Fibroblast of skin of left biceps (primary cell): ENCODE results near the gene RSPH9.
A peak's percentile ranks its signal among the peaks of the same experiment; 100 is the strongest.

Experiments used
- DNase-seq, 2 experiments: peaks; one replicate each; pipeline ENCODE4 v3.0.0-alpha.2; 2013; ENCODE audit warnings: low read depth in 2 of 2

Gene RSPH9, protein sequence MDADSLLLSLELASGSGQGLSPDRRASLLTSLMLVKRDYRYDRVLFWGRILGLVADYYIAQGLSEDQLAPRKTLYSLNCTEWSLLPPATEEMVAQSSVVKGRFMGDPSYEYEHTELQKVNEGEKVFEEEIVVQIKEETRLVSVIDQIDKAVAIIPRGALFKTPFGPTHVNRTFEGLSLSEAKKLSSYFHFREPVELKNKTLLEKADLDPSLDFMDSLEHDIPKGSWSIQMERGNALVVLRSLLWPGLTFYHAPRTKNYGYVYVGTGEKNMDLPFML

DNA sequence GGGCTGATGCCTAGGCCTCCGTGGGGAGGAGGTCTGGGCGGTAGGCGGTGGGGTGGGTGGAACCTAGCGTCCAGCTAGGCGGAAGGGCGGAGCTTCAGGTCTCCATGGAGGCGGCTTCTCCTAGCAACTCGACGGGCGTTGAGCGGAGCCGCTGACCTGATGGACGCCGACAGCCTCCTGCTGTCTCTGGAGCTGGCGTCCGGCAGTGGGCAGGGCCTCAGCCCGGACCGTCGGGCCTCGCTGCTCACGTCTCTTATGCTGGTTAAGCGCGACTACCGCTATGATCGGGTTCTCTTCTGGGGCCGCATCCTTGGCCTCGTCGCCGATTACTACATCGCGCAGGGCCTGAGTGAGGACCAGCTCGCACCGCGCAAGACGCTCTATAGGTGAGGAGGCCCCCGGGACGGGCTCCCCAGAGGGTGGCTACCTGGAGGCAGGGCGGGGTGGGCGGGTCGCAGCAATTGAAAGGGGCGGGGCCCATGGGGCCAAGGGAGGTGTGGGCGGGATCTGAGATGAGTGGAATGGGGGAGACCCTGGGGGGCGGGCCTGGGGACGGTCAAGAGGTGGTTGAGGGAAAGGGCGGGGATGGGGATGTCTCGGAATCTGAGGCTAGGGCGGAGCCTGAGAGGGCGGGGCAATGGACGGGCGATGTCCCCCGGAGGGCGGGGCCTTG lies at the start of gene RSPH9:
TSS of gene RSPH9 (plus strand) at position 97 of the 673 bp plus-strand sequence. CDS start at position 160, 63 bp downstream.
- no peak for DNase-seq

DNA sequence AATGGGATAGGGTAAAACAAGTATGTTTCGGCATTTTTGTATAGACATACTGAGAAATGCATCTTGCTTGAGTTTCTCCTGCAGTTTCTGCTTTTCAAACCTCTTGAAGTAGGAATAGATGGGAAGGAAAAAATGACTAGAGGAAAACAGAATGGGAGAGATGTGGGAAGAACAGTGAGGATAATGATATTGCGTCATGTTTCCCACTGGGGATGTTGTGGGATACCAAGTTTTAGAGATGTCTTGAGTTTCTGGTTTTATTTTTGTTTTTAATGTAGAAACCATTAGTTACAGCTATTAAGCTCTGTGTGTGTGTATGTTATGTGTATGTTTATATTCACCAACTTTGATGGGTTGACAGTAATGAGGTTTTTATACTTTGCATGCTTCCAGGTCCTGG lies 44.2 kb upstream of the RSPH9 start:
- DNase-seq: no peak

DNA sequence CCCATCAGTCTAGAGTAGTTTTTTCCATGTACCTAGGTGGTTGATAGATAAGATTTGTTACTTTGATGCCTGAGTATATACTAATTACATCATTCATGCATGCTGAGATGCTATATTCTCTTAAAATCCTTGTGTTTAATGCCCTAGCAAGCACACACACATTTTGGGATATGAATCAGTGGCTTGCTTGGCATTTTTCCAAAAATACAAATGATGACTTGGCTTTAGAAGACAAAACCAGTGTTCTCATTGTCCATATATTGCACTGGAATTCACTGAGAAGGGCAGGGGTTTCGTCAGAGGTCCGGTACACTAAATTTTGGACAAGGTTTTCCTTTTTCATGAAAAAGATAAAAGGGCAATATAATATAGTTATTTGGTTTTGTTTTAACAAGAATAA lies 40.7 kb upstream of the RSPH9 start:
- peak; percentile 41 to 48 for DNase-seq

DNA sequence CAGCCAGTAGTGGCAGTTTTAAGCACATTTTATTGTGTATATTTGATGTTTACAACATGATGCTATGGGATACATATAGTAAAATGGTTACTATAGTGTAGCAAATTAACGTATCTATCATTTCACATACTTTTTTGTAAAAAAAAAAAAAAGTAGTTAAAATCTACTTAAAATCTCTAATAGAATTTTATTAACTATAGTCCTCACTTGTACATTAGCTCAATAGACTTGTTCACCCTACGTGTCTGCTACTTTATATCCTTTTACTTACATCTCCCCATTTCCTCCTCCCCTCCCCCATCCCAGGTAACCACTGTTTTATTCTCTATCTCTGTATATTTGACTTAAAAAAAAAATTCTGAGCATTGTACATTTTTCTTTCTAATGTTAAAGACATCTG lies 38.8 kb upstream of the RSPH9 start:
- DNase-seq: no peak

DNA sequence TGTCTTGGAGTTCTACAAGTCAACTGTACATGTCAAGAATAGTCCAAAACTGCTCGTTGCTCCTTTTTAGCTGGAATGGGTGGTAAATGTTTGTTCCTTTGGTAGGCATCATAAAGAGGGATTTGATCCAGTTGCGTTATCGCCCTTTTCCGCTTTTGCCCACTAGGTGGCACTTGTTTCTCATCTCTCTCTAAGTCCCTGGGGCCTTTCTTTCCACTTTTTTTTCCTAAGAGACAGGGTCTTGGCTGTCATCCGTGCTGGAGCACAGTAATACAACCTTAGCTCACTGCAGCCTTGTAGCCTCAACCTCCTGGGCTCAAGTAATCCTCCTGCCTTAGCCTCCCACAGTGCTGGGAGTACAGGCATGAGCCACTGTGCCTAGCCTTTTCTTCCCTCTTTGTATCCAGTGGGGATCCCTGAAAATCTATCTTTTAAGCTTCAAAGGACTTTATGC lies 36.5 kb upstream of the RSPH9 start:
- DNase-seq: peak in 1 of 2 experiments; percentile 53

DNA sequence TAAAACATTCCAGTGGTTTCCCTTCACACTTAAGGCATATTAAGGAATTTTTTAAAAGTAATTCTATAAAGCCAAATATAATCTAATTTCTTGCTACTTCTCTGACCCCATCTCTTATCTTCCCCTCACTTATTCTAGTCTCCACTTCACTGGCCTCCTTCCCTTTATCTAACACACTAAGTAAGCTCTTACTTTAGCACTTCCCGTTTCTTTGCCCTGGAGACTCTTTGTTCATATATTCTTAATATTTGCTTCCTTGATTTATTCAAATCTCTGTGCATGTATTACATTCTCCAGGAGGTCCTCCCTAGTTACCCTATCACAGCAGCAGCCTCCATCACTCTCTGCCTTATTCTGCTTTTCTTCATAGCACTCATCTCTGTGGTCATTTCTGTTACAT lies 36.0 kb upstream of the RSPH9 start:
- no peak for DNase-seq

DNA sequence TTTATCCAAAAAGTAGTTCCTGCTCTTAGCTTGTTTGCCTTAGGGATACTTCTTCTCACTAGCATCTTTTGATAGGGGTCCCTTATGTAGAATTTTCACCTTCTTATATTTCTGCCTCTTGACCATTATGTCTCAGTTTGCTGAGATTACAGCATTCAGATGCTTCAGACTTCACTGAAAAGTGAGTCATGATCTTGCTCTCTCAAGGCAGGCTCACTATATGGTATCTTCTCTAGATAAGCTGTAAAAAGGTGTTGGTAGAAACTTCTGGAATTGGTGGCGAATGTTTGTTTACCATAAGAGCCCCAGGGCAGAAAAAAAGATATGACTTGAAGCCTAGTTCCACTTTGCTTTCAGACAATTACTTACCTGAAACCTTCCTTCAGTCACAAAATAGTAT lies 35.4 kb upstream of the RSPH9 start:
- DNase-seq: no peak

DNA sequence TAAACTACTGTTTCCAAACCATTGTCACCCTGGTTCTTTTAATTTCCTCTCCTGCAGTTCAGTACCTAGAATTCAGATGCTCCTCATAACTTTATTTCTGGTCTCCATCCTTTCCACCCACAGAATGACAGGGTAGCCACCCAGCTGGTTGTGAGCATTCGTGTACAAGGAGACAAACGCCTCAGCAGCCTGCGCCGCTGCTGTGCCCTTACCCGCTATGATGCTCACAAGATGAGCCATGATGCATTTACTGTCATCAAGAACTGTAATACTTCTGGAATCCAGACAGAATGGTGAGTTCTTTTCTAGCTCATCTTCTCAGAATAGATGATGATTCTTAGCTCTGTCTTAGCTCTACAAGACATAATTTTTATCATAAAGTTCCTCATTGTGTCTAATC lies 34.4 kb upstream of the RSPH9 start:
- no peak for DNase-seq

DNA sequence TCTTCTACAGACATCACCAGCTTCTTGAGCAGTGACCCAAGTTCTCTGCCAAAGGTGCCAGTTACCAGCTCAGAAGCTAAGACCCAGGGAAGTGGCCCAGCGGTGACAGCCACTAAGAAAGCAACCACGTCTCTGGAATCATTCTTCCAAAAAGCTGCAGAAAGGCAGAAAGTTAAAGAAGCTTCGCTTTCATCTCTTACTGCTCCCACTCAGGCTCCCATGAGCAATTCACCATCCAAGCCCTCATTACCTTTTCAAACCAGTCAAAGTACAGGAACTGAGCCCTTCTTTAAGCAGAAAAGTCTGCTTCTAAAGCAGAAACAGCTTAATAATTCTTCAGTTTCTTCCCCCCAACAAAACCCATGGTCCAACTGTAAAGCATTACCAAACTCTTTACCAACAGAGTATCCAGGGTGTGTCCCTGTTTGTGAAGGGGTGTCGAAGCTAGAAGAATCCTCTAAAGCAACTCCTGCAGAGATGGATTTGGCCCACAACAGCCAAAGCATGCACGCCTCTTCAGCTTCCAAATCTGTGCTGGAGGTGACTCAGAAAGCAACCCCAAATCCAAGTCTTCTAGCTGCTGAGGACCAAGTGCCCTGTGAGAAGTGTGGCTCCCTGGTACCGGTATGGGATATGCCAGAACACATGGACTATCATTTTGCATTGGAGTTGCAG lies 31.0 kb upstream of the RSPH9 start:
- no peak for DNase-seq

DNA sequence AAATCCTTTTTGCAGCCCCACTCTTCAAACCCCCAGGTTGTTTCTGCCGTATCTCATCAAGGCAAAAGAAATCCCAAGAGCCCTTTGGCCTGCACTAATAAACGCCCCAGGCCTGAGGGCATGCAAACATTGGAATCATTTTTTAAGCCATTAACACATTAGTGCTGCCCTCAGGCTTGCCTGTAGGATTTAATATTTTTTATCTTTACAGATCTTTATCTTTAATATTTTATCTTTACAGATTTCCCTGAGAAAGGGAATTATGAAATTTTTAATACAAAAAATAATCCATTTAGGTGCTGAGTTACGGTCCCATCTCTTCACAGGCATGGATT lies 30.5 kb upstream of the RSPH9 start:
- no peak for DNase-seq

DNA sequence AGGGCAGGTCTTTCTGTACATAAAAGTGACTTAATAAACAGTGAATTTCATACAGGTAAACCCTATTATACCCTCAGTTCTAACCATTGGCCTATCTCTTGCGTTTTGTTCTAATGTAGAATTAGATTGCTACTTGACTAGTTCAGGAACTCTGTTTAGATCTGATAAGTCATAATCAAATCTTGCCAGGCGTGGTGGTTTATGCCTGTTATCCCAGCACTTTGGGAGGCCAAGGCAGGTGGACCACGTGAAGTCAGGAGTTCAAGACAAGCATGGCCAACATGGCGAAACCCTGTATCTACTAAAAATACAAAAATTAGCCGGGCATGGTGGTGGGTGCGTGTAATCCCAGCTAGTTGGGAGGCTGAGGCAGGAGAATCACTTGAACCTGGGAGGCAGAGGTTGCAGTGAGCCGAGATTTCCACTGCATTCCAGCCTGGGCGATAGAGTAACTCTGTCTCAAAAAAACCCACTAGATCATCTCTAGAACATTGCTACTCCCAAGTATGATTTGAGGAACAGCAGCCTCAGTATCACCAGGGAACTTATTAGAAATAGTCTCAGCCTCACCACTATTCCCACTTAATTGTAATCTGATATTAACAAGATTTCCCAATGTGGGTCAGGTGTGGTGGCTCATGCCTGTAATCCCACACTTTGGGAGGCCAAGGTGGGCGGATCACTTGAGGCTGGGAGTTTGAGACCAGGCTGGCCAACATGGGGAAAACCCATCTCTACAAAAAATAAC lies 27.9 kb upstream of the RSPH9 start:
- no peak for DNase-seq

DNA sequence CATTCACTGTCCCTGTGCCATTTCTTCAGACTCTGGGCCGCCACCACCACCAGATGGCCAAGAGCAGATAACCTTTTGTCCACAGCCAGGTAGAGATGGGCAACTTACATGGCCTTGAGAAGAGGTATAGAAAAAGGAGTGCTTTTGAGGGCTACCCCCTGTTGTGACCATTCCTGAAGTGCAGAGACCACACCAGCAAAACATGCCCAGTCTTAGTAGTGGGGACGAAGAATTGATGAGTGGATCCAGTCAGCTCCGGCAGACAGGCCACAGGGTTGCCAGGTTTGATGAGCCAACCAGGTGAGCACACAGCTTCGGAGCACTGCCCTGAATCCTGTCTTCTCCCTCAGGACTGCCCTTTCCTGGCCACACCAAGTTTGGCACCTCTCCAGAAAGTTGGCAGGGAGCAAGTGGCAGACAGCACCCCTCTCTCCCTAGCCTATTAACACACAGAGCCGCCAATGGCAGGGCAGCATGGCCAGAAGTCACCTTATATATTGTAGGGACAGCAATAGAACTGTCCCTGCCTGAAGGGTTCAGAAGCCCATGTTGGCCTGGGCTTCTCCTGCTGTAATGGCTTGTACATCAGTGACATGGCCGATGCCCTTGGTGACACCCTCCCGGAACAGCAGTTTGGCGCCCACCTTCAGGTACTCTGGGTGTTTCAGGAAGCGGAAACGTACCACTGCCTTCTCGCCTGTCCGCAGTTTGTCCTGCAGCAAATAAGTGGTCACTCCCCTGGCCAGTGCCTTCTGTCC lies 23.6 kb upstream of the RSPH9 start:
- DNase-seq: no peak

DNA sequence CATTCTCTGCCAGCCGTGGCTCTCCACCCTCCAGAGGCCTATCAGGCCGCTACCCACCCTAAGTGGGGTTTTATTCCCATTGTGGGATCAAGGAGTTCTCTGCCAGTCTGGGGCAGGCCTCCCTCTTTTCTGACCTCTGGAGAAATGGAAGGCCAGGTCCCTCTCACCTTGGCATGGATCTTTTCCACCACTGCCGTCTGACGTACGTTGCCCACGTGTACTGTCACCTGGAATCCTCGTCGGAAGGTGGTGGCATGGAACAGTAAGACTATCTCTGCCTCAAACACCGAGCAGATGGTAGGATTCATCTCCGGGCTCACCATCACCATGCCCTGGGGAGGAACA lies 23.0 kb upstream of the RSPH9 start:
- DNase-seq: no peak

DNA sequence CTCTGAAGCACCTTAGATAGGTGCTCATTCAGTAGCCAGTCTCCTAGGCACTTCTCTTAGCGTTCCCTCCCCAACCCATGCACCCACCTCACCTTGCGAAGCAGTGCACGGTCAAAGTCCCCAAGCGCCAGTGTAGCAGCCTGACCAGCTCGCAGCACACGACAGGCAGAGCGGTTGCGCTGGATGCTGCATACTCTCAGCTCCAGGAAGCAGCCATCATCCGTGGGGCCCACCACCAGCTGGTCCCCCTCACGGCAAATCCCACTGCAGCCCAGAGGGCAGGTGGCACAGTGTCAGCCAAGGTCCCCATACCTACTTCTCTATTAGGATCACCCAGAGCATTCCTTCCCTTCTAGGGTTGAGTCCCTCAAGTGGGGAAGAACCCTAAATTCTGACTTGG lies 22.3 kb upstream of the RSPH9 start:
- DNase-seq: no peak

DNA sequence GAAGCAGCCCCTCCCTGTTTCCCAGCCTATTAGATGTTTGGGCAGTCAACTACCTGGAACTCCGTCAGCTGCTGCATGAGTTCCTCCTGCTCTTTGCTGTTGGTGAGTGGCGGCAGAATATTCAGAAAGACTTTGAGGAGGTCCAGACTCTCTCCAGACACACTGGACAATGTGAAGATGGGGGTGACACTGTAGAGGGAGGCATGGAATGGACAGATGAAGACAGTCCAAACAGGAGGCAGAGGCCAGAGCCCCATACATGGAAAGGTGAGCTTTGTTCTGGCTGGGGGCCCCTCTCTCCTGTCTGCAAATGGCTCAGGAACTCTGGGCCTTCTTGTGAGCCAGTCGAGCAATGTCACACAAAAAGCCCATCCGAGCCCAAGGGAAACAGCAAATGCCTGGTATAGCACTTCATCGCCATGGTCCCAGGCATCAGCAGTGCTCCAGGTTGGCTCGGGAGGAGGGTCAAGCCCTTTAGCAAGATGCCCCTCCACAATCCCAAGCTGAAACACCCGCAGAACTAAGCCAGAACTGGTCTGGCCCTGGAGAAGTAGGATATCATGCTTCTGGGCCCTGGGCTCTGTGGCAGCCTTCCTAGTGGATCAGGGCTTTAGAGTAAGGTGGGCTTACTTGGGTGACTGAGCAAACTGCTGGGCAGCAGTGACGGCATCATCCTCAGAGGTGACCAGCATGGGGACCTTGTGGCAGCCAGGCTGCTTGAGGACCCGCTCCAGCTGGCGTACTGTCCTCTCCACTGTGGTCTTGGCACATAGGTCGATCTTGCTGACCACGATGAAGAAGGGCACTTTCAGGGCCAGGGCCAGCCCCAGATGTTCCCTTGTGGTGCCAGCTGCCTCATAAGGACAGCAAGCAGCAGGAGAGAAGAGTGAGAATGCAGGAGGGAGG lies 20.7 kb upstream of the RSPH9 start:
- no peak for DNase-seq

DNA sequence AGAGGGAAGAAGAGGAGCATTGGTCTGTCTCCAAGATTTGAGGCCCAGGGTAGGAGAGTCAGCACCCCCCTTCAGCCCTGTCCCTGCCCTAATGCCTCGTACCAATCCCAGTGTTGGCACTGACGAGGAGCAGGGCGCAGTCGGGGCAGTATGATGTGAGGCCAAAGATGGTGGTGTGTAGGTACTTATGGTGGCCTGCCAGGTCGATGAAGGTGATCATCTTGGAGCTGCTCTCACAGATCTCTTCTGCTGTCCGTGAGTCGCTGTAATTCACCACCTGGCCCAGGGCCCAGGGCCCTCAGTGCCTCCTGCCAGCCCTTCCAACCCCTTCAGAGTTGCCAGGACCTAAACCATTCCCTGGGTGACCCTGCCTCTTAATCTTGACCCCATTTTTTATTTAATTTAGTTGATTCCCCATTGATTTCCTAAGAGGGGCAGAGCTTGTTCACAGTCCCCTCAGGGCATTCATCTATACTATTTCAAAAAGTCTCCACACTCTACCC lies 20.0 kb upstream of the RSPH9 start:
- no peak for DNase-seq

DNA sequence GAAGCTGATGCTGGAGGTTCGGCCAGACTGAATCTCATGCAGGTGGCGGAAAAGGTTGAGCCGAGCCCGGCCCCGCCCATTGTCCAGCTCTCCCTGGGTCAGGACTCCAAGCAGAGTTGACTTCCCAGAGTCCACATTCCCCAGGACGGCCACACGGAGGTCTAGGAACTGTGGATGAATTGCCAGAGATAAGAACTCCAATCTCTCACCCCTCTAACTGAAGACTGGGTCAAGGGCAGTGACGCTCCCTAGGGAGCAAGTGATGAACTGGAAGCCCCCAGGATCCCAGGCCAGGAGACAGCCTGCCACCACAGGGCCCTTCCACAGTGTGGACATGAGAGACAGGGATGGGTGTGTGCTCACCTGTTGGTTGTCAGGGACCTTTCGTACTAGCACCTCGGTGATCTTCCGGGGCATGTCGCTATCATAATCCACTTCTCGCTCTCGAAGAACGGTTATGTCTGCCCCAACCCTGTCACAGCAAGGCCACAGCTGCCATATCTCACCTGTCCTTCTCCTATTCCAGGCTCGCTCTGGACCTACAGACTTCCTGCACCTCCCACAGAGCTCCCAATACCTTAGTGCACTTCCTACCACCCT lies 19.3 kb upstream of the RSPH9 start:
- DNase-seq: no peak

DNA sequence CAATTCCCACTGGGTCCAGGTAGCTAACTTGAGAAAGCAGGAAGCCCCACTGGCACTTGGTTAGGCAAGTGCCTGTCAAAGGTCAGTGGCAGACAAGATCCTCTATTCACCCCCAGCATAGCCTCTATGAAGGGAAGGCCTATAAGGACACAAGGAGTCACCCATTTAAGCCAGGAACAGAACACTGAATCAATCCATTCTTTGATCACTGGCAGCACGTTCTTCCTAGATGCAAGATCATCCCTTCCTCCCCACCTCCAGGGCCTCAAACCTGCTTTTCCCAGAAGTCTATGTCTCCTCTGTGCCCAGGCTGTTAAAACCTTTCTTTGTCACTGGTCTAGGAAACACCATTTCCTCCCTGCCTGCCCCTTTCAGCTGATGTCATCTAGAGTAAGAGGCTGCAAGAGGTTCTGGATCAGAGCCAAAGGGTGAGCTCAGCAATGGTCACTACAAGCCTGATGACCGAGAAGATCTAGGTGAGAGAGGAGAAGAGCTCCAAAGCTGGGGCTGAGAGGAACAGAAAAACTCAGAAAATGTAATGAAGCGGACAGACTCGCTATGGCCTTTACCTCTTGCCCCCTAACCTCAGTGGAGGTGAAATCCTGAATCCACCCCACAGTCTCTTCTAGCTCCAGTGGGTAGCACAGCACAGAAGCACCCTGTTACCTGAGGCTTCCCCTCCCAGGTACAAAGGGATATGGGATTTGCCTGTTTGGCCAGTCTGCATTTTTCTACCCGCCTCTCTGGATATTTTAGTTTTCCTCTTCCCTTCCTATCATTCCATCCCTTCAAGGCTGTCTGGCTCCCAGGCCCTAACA lies 17.6 kb upstream of the RSPH9 start:
- DNase-seq: peak; percentile 79 to 80

DNA sequence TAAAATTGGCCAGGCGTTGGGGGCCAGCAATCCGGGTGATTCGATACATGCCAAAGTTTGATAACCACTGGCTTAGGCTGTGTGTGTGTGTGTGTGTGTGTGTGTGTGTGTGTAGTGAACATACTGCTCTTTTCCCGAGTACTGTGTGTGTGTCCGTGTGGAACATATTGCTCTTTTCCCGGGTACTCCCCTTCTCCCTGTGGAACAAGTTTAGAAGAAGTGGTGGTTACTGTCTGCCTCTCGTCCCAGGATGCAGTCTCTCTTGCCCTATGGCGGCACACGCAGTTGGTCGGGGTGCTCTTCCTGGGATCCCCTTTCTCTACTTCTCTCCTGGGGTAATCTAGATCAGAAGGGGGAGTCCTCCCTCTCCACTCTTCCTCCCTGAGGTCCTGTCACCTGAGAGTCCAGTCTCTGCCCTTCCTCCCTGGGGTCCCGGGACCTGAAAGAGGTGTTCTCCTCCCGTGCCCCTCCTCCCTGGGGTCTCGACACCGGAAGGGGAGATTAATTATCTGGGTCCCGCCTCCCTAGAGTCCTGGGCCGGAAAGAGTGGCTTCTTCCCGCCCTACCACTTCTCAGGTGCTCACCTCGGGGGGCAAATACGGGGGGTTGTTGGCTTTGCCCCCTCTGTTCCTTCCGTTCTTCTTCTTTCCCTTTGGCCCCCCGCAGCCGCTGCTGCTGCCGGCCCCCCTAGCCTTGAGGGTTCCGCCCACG lies 16.3 kb upstream of the RSPH9 start:
- no peak for DNase-seq
